GM18499 (cell line): ENCODE measurements around the gene EPX.

Source experiments
- ATAC-seq: cut with Tn5 transposase; IDR thresholded peaks from one replicate; pipeline ENCODE4 v1.9.1; 2021; ENCODE audit warnings: moderate number of reproducible peaks; ENCODE audit not compliant: insufficient read depth, unreplicated experiment

Gene EPX

GRCh38 chr17:58184308-58184985, 8.1 kb upstream of the EPX start:
- no peak for ATAC-seq

- ATAC-seq, result no peak
Observed at GRCh38 chr17:58184986-58185761, 7.4 kb upstream of the EPX start.

- ATAC-seq, result no peak
Observed at GRCh38 chr17:58186591-58186990, 5.9 kb upstream of the EPX start.

GRCh38 chr17:58187063-58187462, 5.5 kb upstream of the EPX start:
- no peak for ATAC-seq

- no peak for ATAC-seq
Observed at GRCh38 chr17:58187675-58188074, 4.9 kb upstream of the EPX start.

- no peak for ATAC-seq
Observed at GRCh38 chr17:58189436-58190146, 2.9 kb upstream of the EPX start.

GRCh38 chr17:58191241-58191896, 1.2 kb upstream of the EPX start:
- no peak for ATAC-seq

GRCh38 chr17:58193641-58194255, 1.2 kb downstream of the EPX start:
- no peak for ATAC-seq

- ATAC-seq, result no peak
Observed at GRCh38 chr17:58195518-58196123, 3.1 kb downstream of the EPX start.

GRCh38 chr17:58196610-58197009, 4.1 kb downstream of the EPX start:
- ATAC-seq, result no peak

GRCh38 chr17:58200024-58200633, 7.6 kb downstream of the EPX start:
- no peak for ATAC-seq

GRCh38 chr17:58202859-58203258, 10.3 kb downstream of the EPX start:
- ATAC-seq, result no peak

GRCh38 chr17:58204796-58205195, 12.3 kb downstream of the EPX start:
- no peak for ATAC-seq

- no peak for ATAC-seq
Observed at GRCh38 chr17:58205936-58206335, 13.4 kb downstream of the EPX start.

GRCh38 chr17:58207451-58207850, 14.9 kb downstream of the EPX start:
- no peak for ATAC-seq

- ATAC-seq, result no peak
Observed at GRCh38 chr17:58208344-58208743, 15.8 kb downstream of the EPX start.

GRCh38 chr17:58210922-58211321, 18.4 kb downstream of the EPX start:
- no peak for ATAC-seq

- no peak for ATAC-seq
Observed at GRCh38 chr17:58215685-58216084, 23.2 kb downstream of the EPX start.

- no peak for ATAC-seq
Observed at GRCh38 chr17:58217766-58218165, 25.2 kb downstream of the EPX start.
